Measurements from ENCODE around the gene COQ2.

COQ2 gene

GRCh38 chr4:83216959-83217683, 67.5 kb downstream of the COQ2 start:
- no peak overlapping the region for H3K27ac ChIP-seq (ENCODE audit: extremely low read depth, low read depth, low read length)
- H3K4me3 ChIP-seq (ENCODE audit: low read depth, low read length): no peak overlapping the region
- POLR2A ChIA-PET: no interaction called here

GRCh38 chr4:83214079-83214478, 70.5 kb downstream of the COQ2 start:
- Histone ChIP-seq H3K9me3 (ENCODE audit: control insufficient read depth, insufficient read depth, low read depth, low read length) (no peaks in the 10 kb centered on the region), H3K4me1 (ENCODE audit: control insufficient read depth, insufficient read depth, low read length) (no peaks in the 10 kb centered on the region), H3K36me3 (ENCODE audit: control insufficient read depth in 2 of 2, insufficient read depth in 1 of 2, low read length in 2 of 2) (no peaks in the 10 kb centered on the region), H3K27ac (ENCODE audit: extremely low read depth, low read depth, low read length) (no peak overlapping the region), H3K4me3 (ENCODE audit: low read depth, low read length) (no peak overlapping the region)
- ChIA-PET POLR2A (no interaction called here), CTCF (no interaction called here)
- no peak for TF ChIP-seq PATZ1 (tag by site-specific recombination; IDR thresholded peaks at IDR 0.05)
- TF ChIP-seq ZNF391 (tag by site-specific recombination; IDR thresholded peaks at IDR 0.05; ENCODE audit: borderline replicate concordance, low read depth): no peak
- no peak for TF ChIP-seq ZNF555 (tag by site-specific recombination; conservative IDR thresholded peaks at IDR 0.05)
- TF ChIP-seq ZNF155 (tag by site-specific recombination; IDR thresholded peaks at IDR 0.05): no peak
- no peak for TF ChIP-seq ZNF354C (tag by site-specific recombination; IDR thresholded peaks at IDR 0.05; ENCODE audit: borderline replicate concordance, low read depth)
- TF ChIP-seq ZNF501 (tag by site-specific recombination; IDR thresholded peaks at IDR 0.05): no peak
- no peak for TF ChIP-seq WT1 (tag by site-specific recombination; IDR thresholded peaks at IDR 0.05)
- TF ChIP-seq GLIS1 (tag by site-specific recombination; IDR thresholded peaks at IDR 0.05): no peak
- no peak for TF ChIP-seq AEBP2 (tag by site-specific recombination; IDR thresholded peaks at IDR 0.05; ENCODE audit: borderline replicate concordance)

More at GRCh38 chr4:83216959-83217683, 67.5 kb downstream of the COQ2 start:
- TF ChIP-seq PRDM6 (tag by site-specific recombination; IDR thresholded peaks at IDR 0.05): no peak
- TF ChIP-seq ZNF341 (tag by site-specific recombination; IDR thresholded peaks at IDR 0.05; ENCODE audit: low read depth): no peak
- TF ChIP-seq TCF7L2 (IDR thresholded peaks at IDR 0.05; ENCODE audit: borderline replicate concordance, low read depth, low read length): no peak
- no peak for TF ChIP-seq ZNF155 (tag by site-specific recombination; IDR thresholded peaks at IDR 0.05)
- no peak for TF ChIP-seq ZNF670 (tag by site-specific recombination; IDR thresholded peaks at IDR 0.05; ENCODE audit: low read depth)
- TF ChIP-seq ZNF645 (tag by site-specific recombination; IDR thresholded peaks at IDR 0.05): no peak
- no peak for TF ChIP-seq ZNF138 (tag by site-specific recombination; IDR thresholded peaks at IDR 0.05; ENCODE audit: borderline replicate concordance)
- TF ChIP-seq ZEB2 (tag by site-specific recombination; IDR thresholded peaks at IDR 0.05): no peak
- TF ChIP-seq ZBTB26 (tag by site-specific recombination; optimal IDR thresholded peaks at IDR 0.05): no peak
- no peak for TF ChIP-seq ZNF580 (tag by site-specific recombination; IDR thresholded peaks at IDR 0.05)
- TF ChIP-seq WT1 (tag by site-specific recombination; IDR thresholded peaks at IDR 0.05): no peak
- no peak for TF ChIP-seq ZNF837 (tag by site-specific recombination; IDR thresholded peaks at IDR 0.05)
- no peak for TF ChIP-seq ZNF433 (tag by site-specific recombination; IDR thresholded peaks at IDR 0.05; ENCODE audit: low read depth)
- TF ChIP-seq ZBTB21 (tag by site-specific recombination; IDR thresholded peaks at IDR 0.05): no peak
- TF ChIP-seq ZNF169 (tag by site-specific recombination; IDR thresholded peaks at IDR 0.05): no peak
- no peak for TF ChIP-seq GLIS2 (tag by site-specific recombination; IDR thresholded peaks at IDR 0.05)
- TF ChIP-seq YY1 (tag by site-specific recombination; IDR thresholded peaks at IDR 0.05): no peak
- no peak for TF ChIP-seq ZNF292 (tag by site-specific recombination; IDR thresholded peaks at IDR 0.05; ENCODE audit: borderline replicate concordance, low read depth)
- TF ChIP-seq BCL6B (tag by site-specific recombination; IDR thresholded peaks at IDR 0.05): no peak
- Histone ChIP-seq H3K4me1 (ENCODE audit: control insufficient read depth, insufficient read depth, low read length) (no peaks in the 10 kb centered on the region), H3K36me3 (ENCODE audit: control insufficient read depth in 2 of 2, insufficient read depth in 1 of 2, low read length in 2 of 2) (no peaks in the 10 kb centered on the region), H3K9me3 (ENCODE audit: control insufficient read depth, insufficient read depth, low read depth, low read length) (no peaks in the 10 kb centered on the region)
- CTCF ChIA-PET: interaction anchor here (1.5 kb wide), 1 partner anchor 143 kb away, joined by 3 read pairs; no protein-coding TSS in a partner anchor
